ENCODE data around the gene FBP2.
"Not testable (repeated sequence)": the region's sequence is repeated elsewhere in the genome, so short reads cannot be mapped to it uniquely, and the experiment has no call there.

FBP2 gene

GRCh38 chr9:94603259-94604160, 9.9 kb upstream of the FBP2 start:
- DNase-seq: peak; percentile 44

GRCh38 chr9:94602666-94603065, 9.0 kb upstream of the FBP2 start:
- no peak for DNase-seq

- no peak for DNase-seq
Measured at GRCh38 chr9:94600715-94601114, 7.1 kb upstream of the FBP2 start.

- no peak for DNase-seq
Measured at GRCh38 chr9:94600258-94600657, 6.6 kb upstream of the FBP2 start.

GRCh38 chr9:94599102-94599501, 5.5 kb upstream of the FBP2 start:
- no peak for DNase-seq

- not testable (repeated sequence) for DNase-seq
Measured at GRCh38 chr9:94592683-94593082, 941 bp downstream of the FBP2 start.

GRCh38 chr9:94591876-94592275, 1.7 kb downstream of the FBP2 start:
- no peak for DNase-seq

- not testable (repeated sequence) for DNase-seq
Measured at GRCh38 chr9:94591046-94591545, 2.5 kb downstream of the FBP2 start.

- DNase-seq: no peak
Measured at GRCh38 chr9:94588681-94589080, 4.9 kb downstream of the FBP2 start.

GRCh38 chr9:94586814-94587213, 6.8 kb downstream of the FBP2 start:
- no peak for DNase-seq

GRCh38 chr9:94586316-94586715, 7.3 kb downstream of the FBP2 start:
- DNase-seq: no peak

- DNase-seq: no peak
Measured at GRCh38 chr9:94584555-94584954, 9.1 kb downstream of the FBP2 start.

- DNase-seq: no peak
Measured at GRCh38 chr9:94581728-94582127, 11.9 kb downstream of the FBP2 start.

GRCh38 chr9:94577571-94577970, 16.1 kb downstream of the FBP2 start:
- no peak for DNase-seq

GRCh38 chr9:94577036-94577435, 16.6 kb downstream of the FBP2 start:
- no peak for DNase-seq

- DNase-seq: no peak
Measured at GRCh38 chr9:94576131-94576530, 17.5 kb downstream of the FBP2 start.

- DNase-seq: no peak
Measured at GRCh38 chr9:94568972-94569712, 24.5 kb downstream of the FBP2 start.

GRCh38 chr9:94568250-94568889, 25.3 kb downstream of the FBP2 start:
- DNase-seq: no peak

GRCh38 chr9:94567271-94567670, 26.4 kb downstream of the FBP2 start:
- DNase-seq: no peak

- DNase-seq: no peak
Measured at GRCh38 chr9:94566550-94566949, 27.1 kb downstream of the FBP2 start.

GRCh38 chr9:94564279-94564678, 29.3 kb downstream of the FBP2 start:
- not testable (repeated sequence) for DNase-seq

- no peak for DNase-seq
Measured at GRCh38 chr9:94563548-94563947, 30.1 kb downstream of the FBP2 start.

GRCh38 chr9:94560237-94560636, 33.4 kb downstream of the FBP2 start:
- DNase-seq: no peak
